Breast epithelium (tissue), 3 donors: ENCODE data around the gene AGAP1.

ENCODE experiments used
- POLR2A ChIP-seq: fragments of 450-650 bp; IDR thresholded peaks from one replicate; pipeline ENCODE4 v1.6.1; 2016; ENCODE audit warnings: antibody characterized with exemption, mild to moderate bottlenecking, moderate library complexity
- TF ChIP-seq, protein P1 (sequence below), 3 donors: fragments of 450-650 bp; IDR thresholded peaks; one replicate each; pipeline ENCODE4 v1.5.1; 2016 to 2017; ENCODE audit warnings: antibody characterized with exemption in 3 of 3, mild to moderate bottlenecking in 3 of 3, moderate library complexity in 3 of 3

GRCh38 chr2:235894839-235895238 lies 401.0 kb downstream of the AGAP1 start:
- TF ChIP-seq, protein P1, sequence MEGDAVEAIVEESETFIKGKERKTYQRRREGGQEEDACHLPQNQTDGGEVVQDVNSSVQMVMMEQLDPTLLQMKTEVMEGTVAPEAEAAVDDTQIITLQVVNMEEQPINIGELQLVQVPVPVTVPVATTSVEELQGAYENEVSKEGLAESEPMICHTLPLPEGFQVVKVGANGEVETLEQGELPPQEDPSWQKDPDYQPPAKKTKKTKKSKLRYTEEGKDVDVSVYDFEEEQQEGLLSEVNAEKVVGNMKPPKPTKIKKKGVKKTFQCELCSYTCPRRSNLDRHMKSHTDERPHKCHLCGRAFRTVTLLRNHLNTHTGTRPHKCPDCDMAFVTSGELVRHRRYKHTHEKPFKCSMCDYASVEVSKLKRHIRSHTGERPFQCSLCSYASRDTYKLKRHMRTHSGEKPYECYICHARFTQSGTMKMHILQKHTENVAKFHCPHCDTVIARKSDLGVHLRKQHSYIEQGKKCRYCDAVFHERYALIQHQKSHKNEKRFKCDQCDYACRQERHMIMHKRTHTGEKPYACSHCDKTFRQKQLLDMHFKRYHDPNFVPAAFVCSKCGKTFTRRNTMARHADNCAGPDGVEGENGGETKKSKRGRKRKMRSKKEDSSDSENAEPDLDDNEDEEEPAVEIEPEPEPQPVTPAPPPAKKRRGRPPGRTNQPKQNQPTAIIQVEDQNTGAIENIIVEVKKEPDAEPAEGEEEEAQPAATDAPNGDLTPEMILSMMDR (IDR thresholded peaks at IDR 0.05), result no peak
- TF ChIP-seq POLR2A, result no peak
